Sciatic nerve (tissue), 2 donors: ENCODE measurements around the gene MACROD2. TPM values are rescaled to one million over a fixed set of nuclear protein-coding genes. Genes with fewer than 3 reads are reported as not detected.
A peak's percentile ranks its signal among the peaks of the same experiment; 100 is the strongest.
"Not testable (repeated sequence)": the region's sequence is repeated elsewhere in the genome, so short reads cannot be mapped to it uniquely, and the experiment has no call there.

Source experiments
- ATAC-seq: fragments of 200-7000 bp; cut with Tn5 transposase; one replicate; pipeline ENCODE4 v1.9.1; 2020; ENCODE audit warnings: mild to moderate bottlenecking, moderate library complexity
- DNase-seq: peaks from one replicate; pipeline ENCODE4 v3.0.0-alpha.2; 2020; ENCODE audit warnings: low spot score
- intact Hi-C: fragments of 100-400 bp; cut with DNase I; formaldehyde crosslinking; loops from one replicate; pipeline ENCODE4 v1.14.2; 2022
- total RNA-seq: library from RNA; stranded (reverse); fragmentation: NEBNext Ultra II Directional; extraction: Animal tissue kit (Norgen Biotek cat#: 25700); gene quantifications from one replicate; pipeline ENCODE4 v1.2.1, GENCODE V29; 2021
- donor health status: DM: no; HTN: no; CAD: no.
- donor health status: DM: no; HTN: no; CAD: no.

Gene MACROD2
- total RNA-seq, 1 donor from 2014 or later: 13.8 TPM

GRCh38 chr20:14148042-14148441 is 152.7 kb downstream of the MACROD2 start:
- ATAC-seq (no peak), DNase-seq (no peak)
- intact Hi-C loops: no loop called here

- intact Hi-C loops: no loop called here
- no peak for DNase-seq
- no peak for ATAC-seq
Observed at GRCh38 chr20:14155361-14155760, 160.0 kb downstream of the MACROD2 start.

GRCh38 chr20:14178528-14178927 is 183.2 kb downstream of the MACROD2 start:
- intact Hi-C loops: no loop called here
- no peak for ATAC-seq
- no peak for DNase-seq

GRCh38 chr20:14178952-14179351 is 183.6 kb downstream of the MACROD2 start:
- intact Hi-C loops: no loop called here
- DNase-seq (no peak), ATAC-seq (no peak)

- DNase-seq (no peak), ATAC-seq (no peak)
- intact Hi-C loops: no loop called here
Observed at GRCh38 chr20:14189794-14190402, 194.6 kb downstream of the MACROD2 start.

- DNase-seq (no peak), ATAC-seq (no peak)
- intact Hi-C loops: no loop called here
Observed at GRCh38 chr20:14191559-14191958, 196.2 kb downstream of the MACROD2 start.

GRCh38 chr20:14193443-14193842 is 198.1 kb downstream of the MACROD2 start:
- ATAC-seq (no peak), DNase-seq (no peak)
- intact Hi-C loops: no loop called here

- intact Hi-C loops: no loop called here
- no peak for ATAC-seq
- no peak for DNase-seq
Observed at GRCh38 chr20:14193885-14194284, 198.6 kb downstream of the MACROD2 start.

GRCh38 chr20:14197097-14197496 is 201.8 kb downstream of the MACROD2 start:
- ATAC-seq (no peak), DNase-seq (no peak)
- intact Hi-C loops: no loop called here

GRCh38 chr20:14198416-14198815 is 203.1 kb downstream of the MACROD2 start:
- intact Hi-C loops: no loop called here
- no peak for DNase-seq
- no peak for ATAC-seq

- ATAC-seq (no peak), DNase-seq (no peak)
- intact Hi-C loops: no loop called here
Observed at GRCh38 chr20:14199111-14199510, 203.8 kb downstream of the MACROD2 start.

GRCh38 chr20:14203657-14204056 is 208.3 kb downstream of the MACROD2 start:
- ATAC-seq (peak; percentile 13), DNase-seq (no peak)
- intact Hi-C loops: no loop called here

- no peak for ATAC-seq
- no peak for DNase-seq
- intact Hi-C loops: no loop called here
Observed at GRCh38 chr20:14207591-14207990, 212.3 kb downstream of the MACROD2 start.

- intact Hi-C loops: no loop called here
- no peak for DNase-seq
- ATAC-seq: no peak
Observed at GRCh38 chr20:14208956-14209355, 213.6 kb downstream of the MACROD2 start.

GRCh38 chr20:14210146-14210545 is 214.8 kb downstream of the MACROD2 start:
- DNase-seq: no peak
- intact Hi-C loops: no loop called here
- ATAC-seq: no peak

- no peak for DNase-seq
- intact Hi-C loops: no loop called here
- no peak for ATAC-seq
Observed at GRCh38 chr20:14214046-14214445, 218.7 kb downstream of the MACROD2 start.

GRCh38 chr20:14215880-14216279 is 220.6 kb downstream of the MACROD2 start:
- intact Hi-C loops, DNase-seq, ATAC-seq: not testable (repeated sequence)

- ATAC-seq (peak; percentile 48), DNase-seq (peak; percentile 31)
- intact Hi-C loops: no loop called here
Observed at GRCh38 chr20:14219801-14220461, 224.6 kb downstream of the MACROD2 start.

GRCh38 chr20:14220986-14221385 is 225.7 kb downstream of the MACROD2 start:
- intact Hi-C loops: no loop called here
- DNase-seq (no peak), ATAC-seq (no peak)

GRCh38 chr20:14223806-14224205 is 228.5 kb downstream of the MACROD2 start:
- intact Hi-C loops: no loop called here
- ATAC-seq: no peak
- no peak for DNase-seq
